Ectodermal cell (in vitro differentiated cells): ENCODE data around the gene WNT3.

Source experiments
- H3K27ac ChIP-seq: 2 replicates; pipeline ENCODE4 v1.7.0; 2013; ENCODE audit warnings: mild to moderate bottlenecking, low read depth, low read length; ENCODE audit not compliant: insufficient read depth, poor library complexity, severe bottlenecking
- H3K27me3 ChIP-seq: 2 replicates; pipeline ENCODE4 v1.7.0; 2013; ENCODE audit warnings: mild to moderate bottlenecking, low read length; ENCODE audit not compliant: insufficient read depth, control insufficient read depth, poor library complexity, severe bottlenecking
- H3K36me3 ChIP-seq: one replicate; pipeline ENCODE4 v1.7.0; 2013; ENCODE audit warnings: low read length; ENCODE audit not compliant: control insufficient read depth, insufficient read depth
- H3K4me1 ChIP-seq: one replicate; pipeline ENCODE4 v1.7.0; 2013; ENCODE audit warnings: low read length; ENCODE audit not compliant: control insufficient read depth, insufficient read depth
- H3K4me3 ChIP-seq: 2 replicates; pipeline ENCODE4 v1.7.0; 2013; ENCODE audit warnings: low read depth, low read length, control low read depth; ENCODE audit not compliant: insufficient read depth
- H3K9me3 ChIP-seq: 2 replicates; pipeline ENCODE4 v1.7.0; 2013; ENCODE audit warnings: mild to moderate bottlenecking, low read length, moderate library complexity; ENCODE audit not compliant: control insufficient read depth
- WGBS, 2 experiments: methylation state at CpG; one replicate each; pipeline ENCODE4 v1.1.7; 2013; ENCODE audit warnings: missing lambda C conversion rate in 2 of 2; 5-methylcytosine and 5-hydroxymethylcytosine counted together

Gene WNT3

GRCh38 chr17:46739982-46740381, 78.5 kb downstream of the WNT3 start:
- no peaks in the 10 kb centered on the region for H3K27me3 ChIP-seq
- H3K4me3 ChIP-seq = no peak overlapping the region
- peaks cover 7% of the 10 kb centered on the region for H3K4me1 ChIP-seq
- no peaks in the 10 kb centered on the region for H3K9me3 ChIP-seq
- no peak overlapping the region for H3K27ac ChIP-seq
- H3K36me3 ChIP-seq = no peaks in the 10 kb centered on the region

- Histone ChIP-seq H3K36me3 (no peaks in the 10 kb centered on the region), H3K9me3 (no peaks in the 10 kb centered on the region), H3K27me3 (no peaks in the 10 kb centered on the region), H3K4me3 (no peak overlapping the region), H3K27ac (no peak overlapping the region), H3K4me1 (peaks cover 7% of the 10 kb centered on the region)
- WGBS, 2 experiments = 97 to 98% methylated on average over 4 of the region's 4 CpGs
These were observed 79.9 kb downstream of the WNT3 start for GRCh38 chr17:46738544-46738943.

DNA sequence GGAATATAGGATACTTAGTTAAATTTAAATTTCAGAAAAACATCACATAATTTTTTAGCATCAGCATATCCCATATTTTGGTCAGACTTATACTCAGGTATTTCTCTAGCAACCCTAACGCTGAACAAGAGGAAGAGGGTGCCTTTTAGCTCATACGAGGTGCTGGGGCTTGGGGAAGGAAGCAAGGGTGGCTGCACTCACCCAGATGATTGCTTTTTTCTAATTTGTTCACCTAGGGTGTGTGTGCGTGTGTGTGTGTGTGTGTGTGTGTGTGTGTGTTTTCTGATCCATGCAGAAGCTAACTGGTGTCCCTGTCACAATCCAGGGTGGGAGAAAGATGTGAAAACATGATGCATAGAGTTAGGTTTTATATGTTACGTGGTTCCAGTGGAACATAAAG, 81.2 kb downstream of the WNT3 start:
- Histone ChIP-seq H3K27ac (no peak overlapping the region), H3K36me3 (no peaks in the 10 kb centered on the region), H3K27me3 (no peaks in the 10 kb centered on the region), H3K4me1 (peaks cover 15% of the 10 kb centered on the region), H3K4me3 (no peak overlapping the region), H3K9me3 (no peaks in the 10 kb centered on the region)
- WGBS, 2 experiments = 90 to 91% methylated on average over 4 of the region's 4 CpGs

- Histone ChIP-seq H3K27me3 (no peaks in the 10 kb centered on the region), H3K36me3 (no peaks in the 10 kb centered on the region), H3K4me3 (no peak overlapping the region), H3K9me3 (no peaks in the 10 kb centered on the region), H3K27ac (no peak overlapping the region), H3K4me1 (peaks cover 27% of the 10 kb centered on the region)
These were observed 82.4 kb downstream of the WNT3 start for GRCh38 chr17:46736100-46736499.

GRCh38 chr17:46733837-46734475, 84.5 kb downstream of the WNT3 start:
- H3K9me3 ChIP-seq = no peaks in the 10 kb centered on the region
- no peaks in the 10 kb centered on the region for H3K27me3 ChIP-seq
- 93 to 100% methylated on average over 1 of the region's 1 CpG for WGBS, 2 experiments
- H3K4me1 ChIP-seq = peaks cover 27% of the 10 kb centered on the region
- H3K36me3 ChIP-seq = no peaks in the 10 kb centered on the region
- H3K27ac ChIP-seq = no peak overlapping the region
- H3K4me3 ChIP-seq = no peak overlapping the region

DNA sequence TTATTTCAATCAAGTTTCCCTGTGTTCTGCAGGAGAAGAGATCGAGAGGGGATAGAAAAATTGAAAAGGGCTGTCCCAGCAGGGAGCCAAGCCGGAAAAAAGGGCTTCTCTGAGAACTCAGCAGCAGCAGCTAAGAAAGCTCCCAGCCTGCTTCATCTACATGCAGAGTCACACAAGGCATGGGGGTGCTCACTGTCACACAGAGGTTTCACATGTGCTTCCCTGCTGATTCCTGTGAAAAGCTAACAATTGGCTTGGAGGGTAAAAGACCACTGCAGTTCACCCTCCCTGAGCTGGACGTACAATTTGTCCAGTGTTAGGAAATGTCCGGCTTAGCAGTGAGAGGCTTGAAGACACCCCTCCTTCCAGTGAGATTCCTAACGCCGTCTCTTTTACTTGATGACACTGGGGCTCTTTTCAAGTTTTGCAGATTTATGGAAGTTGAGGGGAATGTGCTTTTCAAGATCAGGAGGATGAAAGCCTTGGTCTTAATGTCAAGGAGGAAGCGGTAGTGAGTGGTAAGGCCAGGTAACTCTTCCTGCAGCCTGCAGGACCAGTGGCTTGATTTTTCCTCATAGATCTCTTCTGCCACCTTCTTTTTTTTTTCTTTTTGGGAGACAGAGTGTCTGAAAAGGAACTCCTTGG, 85.6 kb downstream of the WNT3 start:
- Histone ChIP-seq H3K4me3 (peak overlapping the region; percentile 16), H3K27me3 (no peaks in the 10 kb centered on the region), H3K4me1 (peaks cover 27% of the 10 kb centered on the region), H3K27ac (peak overlapping the region; percentile 89), H3K9me3 (no peaks in the 10 kb centered on the region), H3K36me3 (no peaks in the 10 kb centered on the region)
- WGBS, 2 experiments = 5 to 10% methylated on average over 7 of the region's 7 CpGs

GRCh38 chr17:46732160-46732559, 86.3 kb downstream of the WNT3 start:
- Histone ChIP-seq H3K9me3 (no peaks in the 10 kb centered on the region), H3K36me3 (no peaks in the 10 kb centered on the region), H3K27me3 (no peaks in the 10 kb centered on the region), H3K4me1 (peaks cover 33% of the 10 kb centered on the region), H3K27ac (peak overlapping the region; percentile 89), H3K4me3 (no peak overlapping the region)
- WGBS, 2 experiments = 17 to 40% methylated on average over 1 of the region's 1 CpG

GRCh38 chr17:46730679-46731078, 87.8 kb downstream of the WNT3 start:
- no peaks in the 10 kb centered on the region for H3K27me3 ChIP-seq
- H3K4me3 ChIP-seq = no peak overlapping the region
- H3K4me1 ChIP-seq = peaks cover 35% of the 10 kb centered on the region
- WGBS, 2 experiments = 95 to 100% methylated on average over 1 of the region's 1 CpG
- no peaks in the 10 kb centered on the region for H3K9me3 ChIP-seq
- H3K36me3 ChIP-seq = no peaks in the 10 kb centered on the region
- H3K27ac ChIP-seq = no peak overlapping the region

- H3K4me1 ChIP-seq = peaks cover 35% of the 10 kb centered on the region
- H3K27ac ChIP-seq = no peak overlapping the region
These were observed 88.5 kb downstream of the WNT3 start for GRCh38 chr17:46730026-46730425.

DNA sequence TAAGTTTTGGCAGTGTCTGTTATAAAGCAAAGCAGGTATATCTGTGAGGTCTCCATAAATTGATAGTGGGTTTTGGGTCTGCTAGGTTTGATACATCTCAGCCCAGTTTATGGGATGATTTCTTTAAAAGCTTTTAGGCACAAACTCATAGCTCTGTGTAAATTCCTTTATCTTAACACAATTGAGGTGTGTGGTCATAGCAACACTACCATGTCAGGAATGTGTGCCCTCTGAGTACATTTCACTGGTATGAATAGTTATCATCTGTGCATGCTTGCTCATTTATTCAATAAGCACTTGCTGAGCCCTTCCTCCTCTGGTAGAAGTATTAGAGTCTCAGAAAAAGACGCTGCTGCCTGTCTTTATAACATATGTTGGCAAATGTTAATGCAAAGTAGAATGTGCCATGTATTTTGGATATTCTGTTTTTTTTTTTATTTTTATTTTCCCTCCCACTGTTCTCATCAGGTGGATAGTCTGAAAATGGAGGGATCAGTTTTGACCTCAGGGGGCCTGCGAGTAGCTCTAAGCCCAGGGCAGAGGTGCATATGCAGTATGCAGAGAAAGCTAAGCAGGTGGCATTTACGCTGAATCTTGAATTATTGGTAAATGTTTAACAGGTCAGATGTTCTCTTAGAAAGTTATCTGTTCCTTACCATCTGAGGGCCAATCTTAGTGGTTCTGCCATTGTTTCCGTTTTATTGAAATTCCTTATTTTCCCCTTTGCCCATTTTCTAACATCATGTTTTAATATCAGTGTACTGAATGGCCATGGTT, 90.7 kb downstream of the WNT3 start:
- Histone ChIP-seq H3K4me3 (no peak overlapping the region), H3K27ac (peak overlapping the region; percentile 75), H3K4me1 (peaks cover 23% of the 10 kb centered on the region), H3K36me3 (no peaks in the 10 kb centered on the region), H3K27me3 (no peaks in the 10 kb centered on the region), H3K9me3 (no peaks in the 10 kb centered on the region)
- WGBS, 2 experiments = 89 to 91% methylated on average over 4 of the region's 4 CpGs

More at GRCh38 chr17:46730026-46730425, 88.5 kb downstream of the WNT3 start:
- Histone ChIP-seq H3K4me3 (no peak overlapping the region), H3K9me3 (no peaks in the 10 kb centered on the region), H3K27me3 (no peaks in the 10 kb centered on the region), H3K36me3 (no peaks in the 10 kb centered on the region)
- WGBS, 2 experiments = no CpG with 5 or more reads among the region's 2 CpGs
